Fibroblast of lung (primary cell): ENCODE data around the gene CAPZA2. TPM values are rescaled to one million over a fixed set of nuclear protein-coding genes. Genes with fewer than 3 reads are reported as not detected.

ENCODE experiments used
- DNase-seq, 2 donors: peaks; one replicate each; pipeline versions ENCODE4 v3.0.0 to v3.0.0-alpha.2; 2010; ENCODE audit warnings: low read depth in 2 of 2
- H2AFZ ChIP-seq: 2 replicates; pipeline ENCODE4 v1.5.1; 2012; ENCODE audit warnings: low read length, control low read depth, inconsistent platforms
- H3K27ac ChIP-seq: 2 replicates; pipeline ENCODE4 v1.5.1; 2011; ENCODE audit warnings: low read length, control low read depth; ENCODE audit not compliant: insufficient read depth
- H3K27me3 ChIP-seq: 2 replicates; pipeline ENCODE4 v1.5.1; 2011; ENCODE audit warnings: mild to moderate bottlenecking, low read length; ENCODE audit not compliant: control insufficient read depth, insufficient read depth
- H3K36me3 ChIP-seq: 2 replicates; pipeline ENCODE4 v1.5.1; 2011; ENCODE audit warnings: low read length; ENCODE audit not compliant: control insufficient read depth, insufficient read depth
- H3K4me1 ChIP-seq: 2 replicates; pipeline ENCODE4 v1.5.1; 2011; ENCODE audit warnings: low read length; ENCODE audit not compliant: control insufficient read depth, insufficient read depth; ENCODE audit errors: extremely low read depth
- H3K4me2 ChIP-seq: 2 replicates; pipeline ENCODE4 v1.5.1; 2011; ENCODE audit warnings: low read length, control low read depth; ENCODE audit not compliant: insufficient read depth; ENCODE audit errors: extremely low read depth
- H3K4me3 ChIP-seq, 4 experiments: fragments of 200-600 bp in 1 of 4; sonication (generic) in 1 of 4; replicated peaks in 1 of 4; 2 replicates each; pipeline ENCODE4 v1.5.1; 2011 to 2016; ENCODE audit warnings: low read length in 4 of 4, low read depth in 3 of 4, mild to moderate bottlenecking in 3 of 4, control low read depth in 2 of 4, inconsistent platforms in 1 of 4, mixed read lengths in 1 of 4; ENCODE audit not compliant: insufficient read depth in 1 of 4; ENCODE audit errors: control extremely low read depth in 1 of 4
- H3K79me2 ChIP-seq: 2 replicates; pipeline ENCODE4 v1.5.1; 2012; ENCODE audit warnings: mild to moderate bottlenecking, low read length, inconsistent platforms; ENCODE audit not compliant: control insufficient read depth, insufficient read depth
- H3K9ac ChIP-seq: 2 replicates; pipeline ENCODE4 v1.5.1; 2011; ENCODE audit warnings: mild to moderate bottlenecking, low read length, control low read depth; ENCODE audit not compliant: insufficient read depth
- H3K9me3 ChIP-seq: 2 replicates; pipeline ENCODE4 v1.5.1; 2012; ENCODE audit warnings: low read depth, low read length; ENCODE audit not compliant: control insufficient read depth, insufficient read depth
- H4K20me1 ChIP-seq: 2 replicates; pipeline ENCODE4 v1.5.1; 2011; ENCODE audit warnings: low read length; ENCODE audit not compliant: control insufficient read depth, insufficient read depth; ENCODE audit errors: extremely low read depth
- EZH2 ChIP-seq: IDR thresholded peaks from 2 replicates; pipeline ENCODE4 v1.5.1; 2012; ENCODE audit warnings: low read length, control low read depth, mild to moderate bottlenecking; ENCODE audit errors: missing control alignments
- polyA plus RNA-seq, 2 donors: library from polyadenylated mRNA; depleted of rRNA in 1 of 2; stranded (reverse) in 1 of 2; unstranded in 1 of 2; fragments of >200 nt; gene quantifications; 2 replicates each; pipeline ENCODE4 v1.2.1, GENCODE V29; 2011 to 2012; ENCODE audit warnings: missing spikeins in 1 of 2
- total RNA-seq: library from RNA; depleted of rRNA; stranded (reverse); fragments of >200 nt; gene quantifications from 2 replicates; pipeline ENCODE4 v1.2.1, GENCODE V29; 2014
- TF ChIP-seq, protein P1 (sequence below), 2 donors: IDR thresholded peaks in 1 of 2; conservative IDR thresholded peaks in 1 of 2; 1 replicate in 1 of 2; 2 replicates in 1 of 2; pipeline ENCODE4 v1.5.1; 2011 to 2012; ENCODE audit warnings: low read length in 2 of 2, control low read depth in 1 of 2, inconsistent platforms in 1 of 2, low read depth in 1 of 2, mild to moderate bottlenecking in 1 of 2

Gene CAPZA2
- total and polyA plus RNA-seq, 2 donors (not counting 1 experiment from before 2014, with no cell fraction given), result 123 to 205 TPM

DNA sequence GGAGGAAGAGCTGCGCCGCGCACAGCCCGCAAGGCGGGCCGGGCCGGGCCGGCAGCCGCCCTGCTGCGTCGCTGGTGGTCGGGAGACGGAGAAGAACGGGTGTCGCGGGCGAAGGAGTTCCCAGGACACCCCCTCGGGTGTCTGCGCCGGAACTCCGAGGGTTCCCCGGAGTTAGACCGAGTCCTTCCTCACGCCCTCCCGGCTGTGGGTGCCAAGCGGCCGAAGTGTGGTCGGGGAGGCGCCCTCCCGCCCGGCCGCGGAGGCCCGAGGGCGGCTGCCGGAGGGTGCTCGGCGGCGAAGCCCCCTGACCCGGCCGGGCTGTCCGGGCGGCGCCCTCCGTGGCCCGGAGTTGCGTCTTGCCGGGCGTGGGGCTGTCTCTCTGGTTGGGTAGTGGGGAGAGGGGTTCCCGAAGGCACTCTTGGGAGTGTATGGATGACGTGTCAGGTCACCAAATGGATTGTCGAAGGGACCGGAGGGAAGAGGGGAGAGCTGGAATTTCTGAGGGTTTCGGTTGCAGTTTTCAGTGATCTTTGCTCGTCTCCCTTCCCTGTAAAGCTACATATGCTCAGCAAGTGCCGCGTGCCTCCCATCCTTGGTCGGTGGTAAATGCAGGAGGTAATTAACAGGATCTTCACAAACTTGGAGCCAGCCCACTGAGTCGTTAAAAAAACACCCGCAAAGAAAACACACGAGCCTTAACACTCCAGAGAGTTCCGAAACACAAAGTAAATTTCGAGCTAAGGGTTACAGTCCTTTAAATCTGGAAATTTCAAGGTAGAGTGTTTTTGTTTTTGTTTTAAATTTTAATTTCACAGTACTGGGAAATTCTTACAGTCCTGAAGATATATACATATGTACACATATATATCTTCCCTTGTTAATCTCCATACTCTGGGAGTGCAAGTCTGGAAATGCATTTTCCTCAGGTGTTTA lies 91.8 kb downstream of the CAPZA2 start:
- peak overlapping the region; percentile 90 for H3K27ac ChIP-seq
- no peaks in the 10 kb centered on the region for H4K20me1 ChIP-seq
- H3K4me2 ChIP-seq, result peak overlapping the region; percentile 61
- peak overlapping the region; percentile 48 to 95 (median 78) for H3K4me3 ChIP-seq
- peaks cover 23% of the 10 kb centered on the region for H3K79me2 ChIP-seq
- H3K27me3 ChIP-seq, result no peaks in the 10 kb centered on the region
- H3K9me3 ChIP-seq, result no peaks in the 10 kb centered on the region
- peak overlapping the region; percentile 51 for H2AFZ ChIP-seq
- H3K4me1 ChIP-seq, result no peaks in the 10 kb centered on the region
- peak; percentile 84 to 93 for DNase-seq
- peak overlapping the region; percentile 97 for H3K9ac ChIP-seq
- no peaks in the 10 kb centered on the region for H3K36me3 ChIP-seq
- no peak for TF ChIP-seq EZH2
- TF ChIP-seq, protein P1, sequence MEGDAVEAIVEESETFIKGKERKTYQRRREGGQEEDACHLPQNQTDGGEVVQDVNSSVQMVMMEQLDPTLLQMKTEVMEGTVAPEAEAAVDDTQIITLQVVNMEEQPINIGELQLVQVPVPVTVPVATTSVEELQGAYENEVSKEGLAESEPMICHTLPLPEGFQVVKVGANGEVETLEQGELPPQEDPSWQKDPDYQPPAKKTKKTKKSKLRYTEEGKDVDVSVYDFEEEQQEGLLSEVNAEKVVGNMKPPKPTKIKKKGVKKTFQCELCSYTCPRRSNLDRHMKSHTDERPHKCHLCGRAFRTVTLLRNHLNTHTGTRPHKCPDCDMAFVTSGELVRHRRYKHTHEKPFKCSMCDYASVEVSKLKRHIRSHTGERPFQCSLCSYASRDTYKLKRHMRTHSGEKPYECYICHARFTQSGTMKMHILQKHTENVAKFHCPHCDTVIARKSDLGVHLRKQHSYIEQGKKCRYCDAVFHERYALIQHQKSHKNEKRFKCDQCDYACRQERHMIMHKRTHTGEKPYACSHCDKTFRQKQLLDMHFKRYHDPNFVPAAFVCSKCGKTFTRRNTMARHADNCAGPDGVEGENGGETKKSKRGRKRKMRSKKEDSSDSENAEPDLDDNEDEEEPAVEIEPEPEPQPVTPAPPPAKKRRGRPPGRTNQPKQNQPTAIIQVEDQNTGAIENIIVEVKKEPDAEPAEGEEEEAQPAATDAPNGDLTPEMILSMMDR (conservative IDR thresholded peaks at IDR 0.05 in 1 of 2, IDR thresholded peaks at IDR 0.05 in 1 of 2; ENCODE audit: low read depth in 1 of 2, low read length in 2 of 2), result no peak

DNA sequence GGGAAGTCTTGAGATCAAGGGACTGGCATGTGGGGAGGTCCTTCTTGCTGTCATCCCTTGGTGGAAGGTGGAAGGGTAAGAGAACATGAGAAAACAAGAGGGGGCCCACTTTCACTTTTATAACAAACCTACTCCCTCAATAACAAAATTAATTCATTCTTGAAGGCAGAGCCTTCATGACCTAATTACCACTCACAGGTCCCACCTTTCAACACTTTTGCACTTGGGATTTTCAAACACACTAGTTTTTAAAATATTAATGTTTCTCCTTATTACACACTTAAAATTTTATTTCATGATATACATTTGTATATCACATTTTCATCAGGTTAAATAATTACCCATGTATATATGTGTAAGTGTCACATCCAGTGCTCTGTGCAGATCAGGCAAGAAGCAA lies 93.0 kb downstream of the CAPZA2 start:
- Histone ChIP-seq H2AFZ (no peak overlapping the region), H3K36me3 (no peaks in the 10 kb centered on the region), H3K4me1 (no peaks in the 10 kb centered on the region), H3K27me3 (no peaks in the 10 kb centered on the region), H3K4me3 (peak overlapping the region; percentile 48 to 95 (median 78)), H4K20me1 (no peaks in the 10 kb centered on the region), H3K4me2 (peak overlapping the region; percentile 61), H3K79me2 (peaks cover 26% of the 10 kb centered on the region), H3K9ac (no peak overlapping the region), H3K27ac (no peak overlapping the region), H3K9me3 (no peaks in the 10 kb centered on the region)
- DNase-seq, result no peak
- TF ChIP-seq EZH2, result no peak

DNA sequence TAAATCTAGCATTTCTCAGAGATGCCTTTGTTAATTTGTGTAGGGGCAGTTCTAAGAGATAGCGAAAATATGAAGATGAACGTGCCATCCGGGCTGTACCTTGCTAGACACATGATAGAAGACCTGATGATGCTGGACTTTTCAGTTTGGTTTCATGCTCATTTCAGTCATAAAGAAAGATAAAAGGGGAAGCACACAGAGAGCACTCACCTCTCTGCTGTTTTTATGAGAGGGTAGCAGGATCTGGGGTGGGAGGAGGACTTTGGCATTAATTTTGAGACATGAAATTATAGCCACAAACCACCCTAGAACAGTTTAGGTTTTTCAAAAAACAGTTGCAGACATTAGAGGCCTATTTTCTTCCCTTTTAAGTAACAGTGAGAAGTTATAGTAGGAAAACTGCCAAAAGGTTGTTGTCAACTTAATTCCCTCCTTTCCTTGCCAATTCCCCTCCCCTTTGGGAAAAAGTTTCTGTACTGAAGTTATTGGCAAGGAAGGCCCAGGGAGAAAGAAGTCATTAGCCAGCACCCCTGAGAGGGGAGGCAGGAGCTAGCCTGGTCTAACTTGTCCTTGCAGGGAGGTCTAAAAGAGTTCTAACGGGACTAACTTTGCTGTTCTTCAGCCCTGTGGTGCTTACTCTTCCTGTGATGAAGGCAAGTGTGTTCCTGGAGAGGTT lies 93.6 kb downstream of the CAPZA2 start:
- no peaks in the 10 kb centered on the region for H3K4me1 ChIP-seq
- H3K79me2 ChIP-seq, result peaks cover 26% of the 10 kb centered on the region
- H3K9me3 ChIP-seq, result no peaks in the 10 kb centered on the region
- H3K9ac ChIP-seq, result no peak overlapping the region
- no peak overlapping the region for H3K27ac ChIP-seq
- no peaks in the 10 kb centered on the region for H4K20me1 ChIP-seq
- H3K36me3 ChIP-seq, result no peaks in the 10 kb centered on the region
- no peak overlapping the region for H2AFZ ChIP-seq
- H3K27me3 ChIP-seq, result no peaks in the 10 kb centered on the region
- H3K4me3 ChIP-seq, result peak overlapping the region in 1 of 4 experiments; percentile 81
- H3K4me2 ChIP-seq, result peak overlapping the region; percentile 61
- TF ChIP-seq, protein P1 (conservative IDR thresholded peaks at IDR 0.05 in 1 of 2, IDR thresholded peaks at IDR 0.05 in 1 of 2; ENCODE audit: low read depth in 1 of 2, low read length in 2 of 2), result no peak
- no peak for TF ChIP-seq EZH2
- DNase-seq, result peak; percentile 53 to 59
